Measurements from ENCODE around the gene IL12RB2. TPM values are rescaled to one million over a fixed set of nuclear protein-coding genes. Genes with fewer than 3 reads are reported as not detected.

IL12RB2 gene, protein sequence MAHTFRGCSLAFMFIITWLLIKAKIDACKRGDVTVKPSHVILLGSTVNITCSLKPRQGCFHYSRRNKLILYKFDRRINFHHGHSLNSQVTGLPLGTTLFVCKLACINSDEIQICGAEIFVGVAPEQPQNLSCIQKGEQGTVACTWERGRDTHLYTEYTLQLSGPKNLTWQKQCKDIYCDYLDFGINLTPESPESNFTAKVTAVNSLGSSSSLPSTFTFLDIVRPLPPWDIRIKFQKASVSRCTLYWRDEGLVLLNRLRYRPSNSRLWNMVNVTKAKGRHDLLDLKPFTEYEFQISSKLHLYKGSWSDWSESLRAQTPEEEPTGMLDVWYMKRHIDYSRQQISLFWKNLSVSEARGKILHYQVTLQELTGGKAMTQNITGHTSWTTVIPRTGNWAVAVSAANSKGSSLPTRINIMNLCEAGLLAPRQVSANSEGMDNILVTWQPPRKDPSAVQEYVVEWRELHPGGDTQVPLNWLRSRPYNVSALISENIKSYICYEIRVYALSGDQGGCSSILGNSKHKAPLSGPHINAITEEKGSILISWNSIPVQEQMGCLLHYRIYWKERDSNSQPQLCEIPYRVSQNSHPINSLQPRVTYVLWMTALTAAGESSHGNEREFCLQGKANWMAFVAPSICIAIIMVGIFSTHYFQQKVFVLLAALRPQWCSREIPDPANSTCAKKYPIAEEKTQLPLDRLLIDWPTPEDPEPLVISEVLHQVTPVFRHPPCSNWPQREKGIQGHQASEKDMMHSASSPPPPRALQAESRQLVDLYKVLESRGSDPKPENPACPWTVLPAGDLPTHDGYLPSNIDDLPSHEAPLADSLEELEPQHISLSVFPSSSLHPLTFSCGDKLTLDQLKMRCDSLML
- total RNA-seq = 0.19 TPM in 1 of 2 replicates, not detected in the other

DNA sequence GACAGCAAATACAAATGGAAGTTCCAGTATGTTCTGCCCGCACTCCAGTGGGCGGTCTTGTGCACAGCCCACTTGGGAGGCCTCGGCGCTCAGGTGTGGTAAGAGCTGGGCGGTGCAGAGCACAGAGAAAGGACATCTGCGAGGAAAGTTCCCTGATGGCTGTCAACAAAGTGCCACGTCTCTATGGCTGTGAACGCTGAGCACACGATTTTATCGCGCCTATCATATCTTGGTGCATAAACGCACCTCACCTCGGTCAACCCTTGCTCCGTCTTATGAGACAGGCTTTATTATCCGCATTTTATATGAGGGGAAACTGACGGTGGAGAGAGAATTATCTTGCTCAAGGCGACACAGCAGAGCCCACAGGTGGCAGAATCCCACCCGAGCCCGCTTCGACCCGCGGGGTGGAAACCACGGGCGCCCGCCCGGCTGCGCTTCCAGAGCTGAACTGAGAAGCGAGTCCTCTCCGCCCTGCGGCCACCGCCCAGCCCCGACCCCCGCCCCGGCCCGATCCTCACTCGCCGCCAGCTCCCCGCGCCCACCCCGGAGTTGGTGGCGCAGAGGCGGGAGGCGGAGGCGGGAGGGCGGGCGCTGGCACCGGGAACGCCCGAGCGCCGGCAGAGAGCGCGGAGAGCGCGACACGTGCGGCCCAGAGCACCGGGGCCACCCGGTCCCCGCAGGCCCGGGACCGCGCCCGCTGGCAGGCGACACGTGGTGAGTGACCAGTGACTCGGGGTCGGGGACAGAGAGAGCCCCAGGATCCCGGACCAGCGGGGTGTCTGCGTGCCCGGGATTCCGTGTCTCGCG is at the start of gene IL12RB2:
Gene IL12RB2 (plus strand): TSS at position 623 of the 810 bp plus-strand sequence. CDS start 12,496 bp downstream, outside the sequence.

DNA sequence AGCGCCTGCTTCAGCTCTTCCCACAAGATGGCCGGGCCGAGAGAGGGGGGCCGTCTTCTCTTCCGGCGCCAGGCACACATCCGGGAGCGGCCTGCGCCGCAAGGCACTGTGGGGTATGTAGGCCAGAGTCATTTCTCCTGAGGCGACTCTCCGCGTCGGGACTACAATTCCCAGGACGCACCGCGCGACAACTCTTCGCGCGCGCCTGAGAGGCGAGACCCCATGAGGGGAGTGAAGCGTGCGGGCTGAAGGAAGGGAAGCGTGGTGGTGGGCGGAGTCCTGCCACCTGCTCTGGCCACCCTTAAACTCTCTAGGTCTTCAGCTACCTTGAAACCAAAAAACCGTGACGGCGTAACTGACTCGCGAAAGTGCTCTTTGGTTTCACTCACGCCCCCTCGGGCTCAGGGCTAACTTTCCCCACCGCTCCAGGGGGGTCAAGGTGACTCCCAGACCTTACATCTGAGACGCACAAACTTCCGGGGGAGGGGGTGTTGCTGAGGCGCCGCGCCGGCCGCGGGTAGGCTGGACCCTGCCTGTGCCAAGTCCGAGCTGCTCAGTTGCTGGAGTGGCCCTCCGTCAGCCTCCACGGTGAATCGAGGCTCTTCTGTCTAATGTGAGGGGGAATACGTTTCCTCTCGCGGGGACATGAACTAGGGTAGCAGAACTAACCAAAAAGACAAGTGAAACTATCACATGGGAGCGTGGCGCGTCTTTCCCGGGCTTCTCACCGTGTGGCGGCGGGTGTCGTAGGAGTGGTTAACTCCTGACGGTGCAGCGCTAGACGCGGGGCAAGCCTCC is 122.9 kb downstream of the IL12RB2 start, which contains the start of gene SERBP1:
Gene SERBP1 (minus strand): TSS at position 45 of the 798 bp plus-strand sequence. CDS start 102 bp downstream, outside the sequence.

Other genes starting within 250 kb of the IL12RB2 start
- gene C1orf141, start 172.9 kb upstream of the IL12RB2 start, total RNA-seq = not detected in 2 replicates
- not detected in 2 replicates for gene IL23R, start 141.4 kb upstream of the IL12RB2 start, total RNA-seq
- gene SERBP1, start 122.5 kb downstream of the IL12RB2 start, total RNA-seq = 183 and 288 TPM in 2 replicates